A549 (cell line): ENCODE results near the gene MLLT10. TPM values are rescaled to one million over a fixed set of nuclear protein-coding genes. Genes with fewer than 3 reads are reported as not detected.
"Not testable (repeated sequence)": the region's sequence is repeated elsewhere in the genome, so short reads cannot be mapped to it uniquely, and the experiment has no call there.

Experiments
- ATAC-seq, 2 experiments: fragments of 200-7000 bp in 1 of 2; fragments of >200 bp in 1 of 2; cut with Nextera tagmentation in 1 of 2; cut with Tn5 transposase in 1 of 2; 3 replicates each; pipeline versions ENCODE4 v1.8.0 to v1.9.1; 2018 to 2020; ENCODE audit warnings: mild to moderate bottlenecking in 1 of 2, moderate library complexity in 1 of 2
- CTCF ChIA-PET: fragments of 300-600 bp; sonication (Branson Sonifier 250); formaldehyde crosslinking; extraction: SDS; loops from one replicate; lab custom pipeline; 2021; ENCODE audit warnings: antibody characterized with exemption, inconsistent platforms; lab: Yijun Ruan, JAX
- POLR2A ChIA-PET: fragments of 350-600 bp; formaldehyde crosslinking; extraction: SDS; loops from one replicate; lab custom pipeline; 2021; ENCODE audit warnings: antibody characterized with exemption, inconsistent platforms; lab: Yijun Ruan, JAX
- DNase-seq, 2 experiments: peaks; one replicate each; pipeline versions ENCODE4 v3.0.0 to v3.0.0-alpha.2; 2011 to 2016; ENCODE audit warnings: low read depth in 1 of 2, low spot score in 1 of 2
- FAIRE-seq: peaks from 2 replicates; lab custom pipeline; 2011; peaks lifted over from hg19 to GRCh38; lab: Jason Lieb, UNC
- H3K27ac ChIP-seq, 2 experiments: fragments of >200 bp; sonication (Bioruptor Twin); formaldehyde crosslinking; 3 replicates each; pipeline ENCODE4 v1.5.1; 2016 to 2017
- H3K4me1 ChIP-seq: fragments of >200 bp; sonication (Bioruptor Twin); formaldehyde crosslinking; 3 replicates; pipeline ENCODE4 v1.6.1; 2016
- H3K4me2 ChIP-seq: fragments of >200 bp; sonication (Bioruptor Twin); formaldehyde crosslinking; 3 replicates; pipeline ENCODE4 v1.6.1; 2016
- H3K4me3 ChIP-seq: fragments of >200 bp; sonication (Bioruptor Twin); formaldehyde crosslinking; 3 replicates; pipeline ENCODE4 v1.5.1; 2016
- H3K9me3 ChIP-seq: fragments of >200 bp; sonication (Bioruptor Twin); formaldehyde crosslinking; 3 replicates; pipeline ENCODE4 v1.6.1; 2016
- CBX8 ChIP-seq: fragments of 200-600 bp; sonication (generic); IDR thresholded peaks from 2 replicates; pipeline ENCODE4 v1.6.1; 2016
- CTCF ChIP-seq: fragments of >200 bp; sonication (Bioruptor Twin); formaldehyde crosslinking; IDR thresholded peaks from 3 replicates; pipeline ENCODE4 v1.5.1; 2016
- E2F6 ChIP-seq: IDR thresholded peaks from 2 replicates; pipeline ENCODE4 v1.6.1; 2012; ENCODE audit warnings: low read depth, borderline replicate concordance
- HEYL ChIP-seq: fragments of 250-450 bp; sonication (Bioruptor Pico); IDR thresholded peaks from 2 replicates; pipeline ENCODE4 v1.8.0; 2021; ENCODE audit warnings: mild to moderate bottlenecking, moderate library complexity
- JUN ChIP-seq, 2 experiments: fragments of >200 bp; sonication (Bioruptor Twin); formaldehyde crosslinking; IDR thresholded peaks; 2 replicates in 1 of 2; 3 replicates in 1 of 2; pipeline ENCODE4 v1.6.1; 2016 to 2017
- JUNB ChIP-seq: fragments of >200 bp; sonication (Bioruptor Twin); formaldehyde crosslinking; IDR thresholded peaks from 2 replicates; pipeline ENCODE4 v1.6.1; 2016
- NPAS2 ChIP-seq: fragments of 250-450 bp; sonication (Bioruptor Pico); IDR thresholded peaks from 2 replicates; pipeline ENCODE4 v1.8.0; 2022; ENCODE audit warnings: mild to moderate bottlenecking, moderate library complexity, borderline replicate concordance
- NR3C1 ChIP-seq: fragments of >200 bp; sonication (Bioruptor Twin); formaldehyde crosslinking; IDR thresholded peaks from 3 replicates; pipeline ENCODE4 v1.6.1; 2017
- RNF2 ChIP-seq: fragments of 200-600 bp; sonication (generic); IDR thresholded peaks from 2 replicates; pipeline ENCODE4 v1.6.1; 2016; ENCODE audit warnings: low read depth, mild to moderate bottlenecking, antibody characterized with exemption, moderate library complexity, borderline replicate concordance
- SMC3 ChIP-seq: fragments of >200 bp; sonication (Bioruptor Twin); formaldehyde crosslinking; IDR thresholded peaks from 3 replicates; pipeline ENCODE4 v1.6.1; 2018; ENCODE audit warnings: inconsistent platforms
- SREBF2 ChIP-seq: fragments of 450-650 bp; IDR thresholded peaks from 2 replicates; pipeline ENCODE4 v1.6.1; 2014; ENCODE audit warnings: mild to moderate bottlenecking, moderate library complexity
- ZC3H11A ChIP-seq: fragments of 450-650 bp; IDR thresholded peaks from 2 replicates; pipeline ENCODE4 v1.6.1; 2014; ENCODE audit warnings: antibody characterized with exemption, mild to moderate bottlenecking
- ZSCAN20 ChIP-seq: fragments of 250-450 bp; sonication (Bioruptor Pico); IDR thresholded peaks from 2 replicates; pipeline ENCODE4 v1.8.0; 2022; ENCODE audit warnings: mild to moderate bottlenecking, moderate library complexity
- WGBS: methylation state at CpG from one replicate; pipeline ENCODE4 v1.1.6; 2017; ENCODE audit errors: missing lambda C conversion rate; 5-methylcytosine and 5-hydroxymethylcytosine counted together
- polyA plus RNA-seq, 4 experiments: library from polyadenylated mRNA; depleted of rRNA in 3 of 4; stranded (reverse); fragments of >200 nt; fragmentation: RNase III in 1 of 4; extraction: RNeasy Plus Mini Kit Qiagen cat#74134 plus additional on column Dnase treatment in 1 of 4; gene quantifications; 2 replicates in 3 of 4; 3 replicates in 1 of 4; pipeline ENCODE4 v1.2.3, GENCODE V29; 2011 to 2017
- TF ChIP-seq, protein P1 (sequence below): IDR thresholded peaks from 2 replicates; pipeline ENCODE4 v1.6.1; 2012
- TF ChIP-seq, protein P2 (sequence below): fragments of 250-450 bp; sonication (Bioruptor Pico); IDR thresholded peaks from 2 replicates; pipeline ENCODE4 v1.5.0; 2021; ENCODE audit warnings: mild to moderate bottlenecking, moderate library complexity, borderline replicate concordance
- TF ChIP-seq, protein P3 (sequence below): IDR thresholded peaks from 2 replicates; pipeline ENCODE4 v1.6.1; 2012

MLLT10 gene
- polyA plus RNA-seq, 2 of the 4 experiments (the other 2 are of a cell fraction) = 41.7 to 54.1 TPM

DNA sequence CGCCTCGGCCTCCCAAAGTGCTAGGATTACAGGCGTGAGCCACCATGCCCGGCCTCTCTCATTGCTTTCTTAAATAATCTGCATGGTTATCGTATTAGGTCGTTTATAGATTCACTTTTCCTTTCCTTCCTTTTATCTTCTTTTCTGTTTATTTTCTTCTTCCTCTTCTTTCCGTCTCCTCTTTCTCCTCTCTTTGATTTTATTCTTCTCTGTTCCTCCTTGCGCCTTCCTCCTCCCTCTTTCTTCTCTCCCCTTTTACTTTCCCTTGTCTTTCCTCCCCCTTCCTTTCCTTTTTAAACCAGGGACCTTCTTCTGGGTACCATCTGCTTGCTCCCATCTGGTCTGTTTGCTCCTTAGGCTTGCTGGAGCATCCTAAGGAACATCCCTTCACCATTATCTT, 18.6 kb downstream of the MLLT10 start:
- FAIRE-seq = no peak
- H3K27ac ChIP-seq = no peak overlapping the region
- 88% methylated on average over 8 of the region's 8 CpGs for WGBS
- peaks cover 29% of the 10 kb centered on the region for H3K4me1 ChIP-seq
- H3K4me2 ChIP-seq = no peak overlapping the region
- POLR2A ChIA-PET = interaction anchor here (0.6 kb wide), 1 partner anchor 29 kb away, joined by 5 read pairs; no protein-coding TSS in a partner anchor
- CTCF ChIA-PET = no interaction called here
- DNase-seq = no peak
- TF ChIP-seq, protein P1, sequence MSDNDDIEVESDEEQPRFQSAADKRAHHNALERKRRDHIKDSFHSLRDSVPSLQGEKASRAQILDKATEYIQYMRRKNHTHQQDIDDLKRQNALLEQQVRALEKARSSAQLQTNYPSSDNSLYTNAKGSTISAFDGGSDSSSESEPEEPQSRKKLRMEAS = no peak
- no peak for TF ChIP-seq HEYL (CRISPR knock-in tag)
- TF ChIP-seq E2F6 = no peak
- no peak for TF ChIP-seq SMC3
- no peak for TF ChIP-seq NPAS2
- TF ChIP-seq, protein P2, sequence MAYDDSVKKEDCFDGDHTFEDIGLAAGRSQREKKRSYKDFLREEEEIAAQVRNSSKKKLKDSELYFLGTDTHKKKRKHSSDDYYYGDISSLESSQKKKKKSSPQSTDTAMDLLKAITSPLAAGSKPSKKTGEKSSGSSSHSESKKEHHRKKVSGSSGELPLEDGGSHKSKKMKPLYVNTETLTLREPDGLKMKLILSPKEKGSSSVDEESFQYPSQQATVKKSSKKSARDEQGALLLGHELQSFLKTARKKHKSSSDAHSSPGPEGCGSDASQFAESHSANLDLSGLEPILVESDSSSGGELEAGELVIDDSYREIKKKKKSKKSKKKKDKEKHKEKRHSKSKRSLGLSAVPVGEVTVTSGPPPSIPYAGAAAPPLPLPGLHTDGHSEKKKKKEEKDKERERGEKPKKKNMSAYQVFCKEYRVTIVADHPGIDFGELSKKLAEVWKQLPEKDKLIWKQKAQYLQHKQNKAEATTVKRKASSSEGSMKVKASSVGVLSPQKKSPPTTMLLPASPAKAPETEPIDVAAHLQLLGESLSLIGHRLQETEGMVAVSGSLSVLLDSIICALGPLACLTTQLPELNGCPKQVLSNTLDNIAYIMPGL (CRISPR knock-in tag) = no peak
- TF ChIP-seq NR3C1 = no peak
- TF ChIP-seq ZSCAN20 (CRISPR knock-in tag) = no peak
- TF ChIP-seq JUN (IDR thresholded peaks at IDR 0.05) = no peak
- ATAC-seq = no peak
- H3K4me3 ChIP-seq = no peak overlapping the region
- H3K9me3 ChIP-seq = no peaks in the 10 kb centered on the region

DNA sequence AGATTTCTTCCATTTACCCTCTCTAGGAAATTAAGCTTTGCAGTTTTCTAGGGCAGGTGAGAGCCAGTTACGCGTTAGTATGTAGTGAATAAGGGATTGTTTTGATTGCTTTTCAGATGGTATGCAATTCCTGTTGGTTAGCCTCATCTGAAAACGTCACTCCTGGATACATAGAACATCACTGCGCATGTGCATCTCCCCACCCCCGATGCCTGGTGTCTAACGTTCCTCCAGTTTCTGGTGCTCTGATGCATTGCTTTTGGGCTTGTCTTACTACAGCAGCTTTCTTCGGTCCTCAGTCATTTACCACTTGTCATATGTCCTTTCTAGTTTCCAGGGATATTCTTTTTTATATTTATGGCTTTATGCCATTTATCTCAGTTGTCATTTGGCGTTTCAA, 22.5 kb downstream of the MLLT10 start:
- TF ChIP-seq CTCF = no peak
- no peak for TF ChIP-seq CBX8
- TF ChIP-seq, protein P3, sequence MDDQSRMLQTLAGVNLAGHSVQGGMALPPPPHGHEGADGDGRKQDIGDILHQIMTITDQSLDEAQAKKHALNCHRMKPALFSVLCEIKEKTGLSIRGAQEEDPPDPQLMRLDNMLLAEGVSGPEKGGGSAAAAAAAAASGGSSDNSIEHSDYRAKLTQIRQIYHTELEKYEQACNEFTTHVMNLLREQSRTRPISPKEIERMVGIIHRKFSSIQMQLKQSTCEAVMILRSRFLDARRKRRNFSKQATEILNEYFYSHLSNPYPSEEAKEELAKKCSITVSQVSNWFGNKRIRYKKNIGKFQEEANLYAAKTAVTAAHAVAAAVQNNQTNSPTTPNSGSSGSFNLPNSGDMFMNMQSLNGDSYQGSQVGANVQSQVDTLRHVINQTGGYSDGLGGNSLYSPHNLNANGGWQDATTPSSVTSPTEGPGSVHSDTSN = no peak
- no peak for TF ChIP-seq ZC3H11A
- no peak for TF ChIP-seq RNF2
- TF ChIP-seq JUNB = no peak
- TF ChIP-seq SREBF2 = no peak
- TF ChIP-seq, all 56 proteins: peak for 0
- no peak for FAIRE-seq
- POLR2A ChIA-PET = no interaction called here

DNA sequence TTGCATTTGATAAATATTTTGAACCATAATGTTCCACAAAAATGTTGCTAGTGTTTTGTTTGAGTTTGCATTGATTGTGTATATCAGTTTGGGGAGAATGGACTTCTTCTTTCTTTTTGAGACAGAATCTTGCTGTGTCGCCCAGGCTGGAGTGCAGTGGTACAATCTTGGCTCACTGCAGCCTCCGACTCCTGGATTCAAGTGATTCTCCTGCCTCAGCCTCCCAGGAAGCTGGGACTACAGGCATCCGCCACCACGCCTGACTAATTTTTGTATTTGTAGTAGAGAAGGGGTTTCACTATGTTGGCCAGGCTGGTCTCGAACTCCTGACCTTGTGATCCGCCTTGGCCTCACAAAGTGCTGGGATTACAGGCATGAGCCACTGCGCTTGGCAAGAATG, 25.0 kb downstream of the MLLT10 start:
- ATAC-seq, H3K4me3 ChIP-seq, FAIRE-seq, H3K27ac ChIP-seq, H3K9me3 ChIP-seq, H3K4me2 ChIP-seq, POLR2A ChIA-PET, DNase-seq: not testable (repeated sequence)
- CTCF ChIA-PET = interaction anchor here (0.6 to 1.2 kb wide), 2 partner anchors 173 to 315 kb away, joined by 3 to 4 read pairs; no protein-coding TSS in a partner anchor
- H3K4me1 ChIP-seq = peaks cover 10% of the 10 kb centered on the region
- 95% methylated on average over 7 of the region's 7 CpGs for WGBS

More for the DNA sequence above, 22.5 kb downstream of the MLLT10 start:
- 85% methylated on average over 8 of the region's 8 CpGs for WGBS
- Histone ChIP-seq H3K4me1 (peaks cover 11% of the 10 kb centered on the region), H3K4me2 (no peak overlapping the region), H3K27ac (no peak overlapping the region), H3K9me3 (no peaks in the 10 kb centered on the region), H3K4me3 (no peak overlapping the region)
- DNase-seq (no peak), ATAC-seq (no peak)
- CTCF ChIA-PET = interaction anchor here (2.0 kb wide), 1 partner anchor 176 kb away, joined by 5 read pairs; no protein-coding TSS in a partner anchor
